Retinal pigment epithelial cell (primary cell): Measurements from ENCODE around the gene KSR2.
A peak's percentile ranks its signal among the peaks of the same experiment; 100 is the strongest.

Experiments used
- DNase-seq: peaks from one replicate; pipeline ENCODE4 v3.0.0-alpha.2; 2010; ENCODE audit warnings: low read depth
- H3K4me3 ChIP-seq: 2 replicates; pipeline ENCODE4 v1.5.1; 2011; ENCODE audit warnings: mild to moderate bottlenecking, low read length, control low read depth, moderate library complexity
- TF ChIP-seq, protein P1 (sequence below): conservative IDR thresholded peaks from 2 replicates; pipeline ENCODE4 v1.5.1; 2011; ENCODE audit warnings: low read depth, low read length, control low read depth, inconsistent platforms

The KSR2 gene

DNA sequence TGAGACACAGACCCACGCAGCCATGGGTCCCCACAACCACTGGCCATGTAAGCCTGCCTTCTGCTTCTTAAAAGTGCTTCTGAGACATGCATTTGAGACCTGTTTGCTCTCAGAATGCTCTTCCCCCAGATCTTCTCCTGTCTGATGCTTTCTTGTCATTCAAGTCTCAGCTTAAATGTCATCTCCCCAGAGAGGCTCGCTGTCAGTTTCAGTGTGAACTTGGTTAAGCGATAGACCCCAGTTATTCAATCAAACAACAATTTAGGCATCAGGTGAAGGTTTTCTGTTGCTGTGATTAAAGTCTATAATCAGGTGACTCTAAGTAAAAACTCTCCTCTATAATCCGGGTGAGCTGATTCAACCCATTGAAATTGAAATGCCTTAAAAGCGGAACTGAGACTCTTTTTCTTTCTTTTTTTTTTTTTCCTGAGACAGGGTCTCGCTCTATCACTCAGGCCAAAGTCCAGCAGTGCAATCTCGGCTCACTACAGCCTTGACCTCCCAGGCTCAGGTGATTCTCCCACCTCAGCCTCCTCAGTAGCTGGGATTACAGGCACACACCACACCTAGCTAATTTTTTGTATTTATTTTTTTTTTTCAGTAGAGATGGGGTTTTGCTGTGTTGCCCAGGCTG is 123.4 kb downstream of the KSR2 start:
- TF ChIP-seq, protein P1, sequence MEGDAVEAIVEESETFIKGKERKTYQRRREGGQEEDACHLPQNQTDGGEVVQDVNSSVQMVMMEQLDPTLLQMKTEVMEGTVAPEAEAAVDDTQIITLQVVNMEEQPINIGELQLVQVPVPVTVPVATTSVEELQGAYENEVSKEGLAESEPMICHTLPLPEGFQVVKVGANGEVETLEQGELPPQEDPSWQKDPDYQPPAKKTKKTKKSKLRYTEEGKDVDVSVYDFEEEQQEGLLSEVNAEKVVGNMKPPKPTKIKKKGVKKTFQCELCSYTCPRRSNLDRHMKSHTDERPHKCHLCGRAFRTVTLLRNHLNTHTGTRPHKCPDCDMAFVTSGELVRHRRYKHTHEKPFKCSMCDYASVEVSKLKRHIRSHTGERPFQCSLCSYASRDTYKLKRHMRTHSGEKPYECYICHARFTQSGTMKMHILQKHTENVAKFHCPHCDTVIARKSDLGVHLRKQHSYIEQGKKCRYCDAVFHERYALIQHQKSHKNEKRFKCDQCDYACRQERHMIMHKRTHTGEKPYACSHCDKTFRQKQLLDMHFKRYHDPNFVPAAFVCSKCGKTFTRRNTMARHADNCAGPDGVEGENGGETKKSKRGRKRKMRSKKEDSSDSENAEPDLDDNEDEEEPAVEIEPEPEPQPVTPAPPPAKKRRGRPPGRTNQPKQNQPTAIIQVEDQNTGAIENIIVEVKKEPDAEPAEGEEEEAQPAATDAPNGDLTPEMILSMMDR, result no peak
- H3K4me3 ChIP-seq, result no peak overlapping the region
- DNase-seq, result no peak

DNA sequence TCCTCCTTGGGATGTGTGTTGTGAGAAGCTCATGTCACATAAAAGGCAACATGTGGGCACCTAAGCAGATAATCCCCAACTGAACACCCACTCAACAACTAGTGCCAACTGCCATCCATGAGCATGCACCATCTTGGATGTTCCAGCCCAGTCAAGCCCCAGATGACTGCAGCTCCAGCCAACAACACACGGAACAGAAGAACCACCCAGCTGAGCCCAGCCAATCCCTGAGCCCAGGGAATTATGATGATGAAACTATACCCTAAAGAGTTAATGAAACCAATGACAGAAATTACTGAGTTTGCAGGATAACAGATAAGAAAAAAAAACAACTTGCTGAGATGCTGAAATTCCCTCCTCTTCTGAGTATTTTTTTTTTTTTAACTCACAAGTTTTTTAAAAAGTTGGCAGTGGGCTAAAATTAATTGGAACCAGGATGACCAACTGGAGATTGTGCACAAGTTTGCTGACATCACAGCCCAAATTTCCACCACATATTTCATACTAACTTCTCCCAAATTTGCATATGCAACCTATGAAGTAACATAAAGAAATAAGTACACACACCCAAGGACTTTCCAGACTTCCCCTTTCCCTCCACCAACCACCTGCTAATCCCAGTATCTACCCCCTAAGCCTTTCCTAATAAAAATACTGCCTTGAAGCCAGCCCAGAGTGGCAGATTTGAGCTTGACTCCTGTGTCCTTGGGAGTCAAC is 124.5 kb downstream of the KSR2 start:
- no peak overlapping the region for H3K4me3 ChIP-seq
- no peak for DNase-seq
- TF ChIP-seq, protein P1, result no peak

DNA sequence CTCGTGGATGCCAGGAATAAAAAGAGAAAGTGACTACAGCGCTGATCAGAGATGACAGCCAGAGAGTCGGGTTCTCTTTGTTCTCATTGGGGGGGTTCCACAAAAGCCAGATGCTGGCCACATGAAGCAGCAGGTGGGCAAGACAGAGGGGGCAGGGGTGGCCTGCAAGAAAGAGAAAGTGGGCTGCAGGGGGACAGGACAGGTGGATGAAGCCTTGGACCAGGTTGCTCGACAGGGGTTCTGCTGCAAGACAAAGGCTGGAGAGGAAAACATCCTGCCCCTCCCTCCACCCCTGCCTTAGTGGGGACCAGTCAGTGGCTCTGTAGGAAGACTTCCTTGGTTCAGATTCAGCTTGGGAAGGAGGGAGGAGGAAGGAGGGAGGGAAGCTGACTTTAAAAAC is 126.2 kb downstream of the KSR2 start:
- no peak for DNase-seq
- TF ChIP-seq, protein P1, result no peak
- no peak overlapping the region for H3K4me3 ChIP-seq

DNA sequence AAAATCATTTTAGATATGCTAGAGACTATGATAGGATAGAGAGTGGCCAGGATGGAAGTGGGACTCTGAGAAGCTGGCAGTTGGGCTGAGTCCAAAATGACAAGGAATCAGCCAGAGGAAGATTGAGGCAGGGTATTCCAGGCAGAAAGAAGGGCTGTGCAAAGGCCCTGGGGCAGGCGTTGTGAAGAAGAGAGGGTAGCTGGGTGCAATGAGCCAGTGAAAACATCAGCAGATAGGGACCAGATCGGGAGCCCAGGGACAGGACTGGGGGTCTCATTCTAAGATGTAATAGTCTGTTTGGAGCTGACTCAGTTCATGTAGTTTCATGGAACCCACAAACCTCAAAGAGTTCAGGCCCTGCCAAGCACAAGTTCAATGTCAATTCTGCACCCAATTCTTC is 126.6 kb downstream of the KSR2 start:
- H3K4me3 ChIP-seq, result no peak overlapping the region
- TF ChIP-seq, protein P1, result no peak
- no peak for DNase-seq

GRCh38 chr12:117837737-117838050 is 131.1 kb downstream of the KSR2 start:
- DNase-seq, result no peak
- TF ChIP-seq, protein P1, result no peak
- no peak overlapping the region for H3K4me3 ChIP-seq

GRCh38 chr12:117836999-117837736 is 131.6 kb downstream of the KSR2 start:
- TF ChIP-seq, protein P1, result peak; percentile 99
- no peak for DNase-seq
- no peak overlapping the region for H3K4me3 ChIP-seq
